GM13977 (cell line): ENCODE data around the gene EXOC8.

ENCODE experiments used
- DNase-seq: peaks from one replicate; pipeline ENCODE4 v3.0.0; 2012; ENCODE audit warnings: low spot score
- in situ Hi-C: fragments of 300-500 bp; cut with MboI; formaldehyde crosslinking; loops from one replicate; pipeline ENCODE4 v1.12.0; 2022; ENCODE audit warnings: low sequenced_read_pairs, low pct_unique_long_range_greater_than_20kb, mixed read lengths, inconsistent platforms; ENCODE audit not compliant: unreplicated experiment
- TF ChIP-seq, protein P1 (sequence below): IDR thresholded peaks from 2 replicates; pipeline ENCODE4 v1.5.1; 2012; ENCODE audit warnings: mild to moderate bottlenecking, control low read depth; ENCODE audit not compliant: insufficient read depth; ENCODE audit errors: extremely low read depth, missing control alignments

The EXOC8 gene

DNA sequence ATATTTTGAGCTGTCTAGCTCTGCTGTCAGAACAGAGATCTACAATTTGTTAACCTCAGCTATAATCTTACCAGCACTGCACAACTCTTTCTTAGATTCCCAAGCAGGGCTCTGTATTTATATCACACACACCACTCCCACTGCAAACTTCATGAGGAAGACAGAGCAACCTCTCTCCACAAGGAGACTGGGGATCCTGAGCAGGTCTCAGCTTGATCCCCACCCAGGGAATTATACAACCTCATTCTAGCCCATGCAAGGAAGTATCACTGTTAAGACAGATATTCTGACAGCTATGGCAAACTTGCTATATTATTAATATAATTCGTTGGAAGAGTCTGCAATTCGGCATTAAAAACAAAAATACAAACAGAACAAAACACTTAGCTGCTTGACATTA is 44.1 kb upstream of the EXOC8 start:
- in situ Hi-C loops, result no loop called here

DNA sequence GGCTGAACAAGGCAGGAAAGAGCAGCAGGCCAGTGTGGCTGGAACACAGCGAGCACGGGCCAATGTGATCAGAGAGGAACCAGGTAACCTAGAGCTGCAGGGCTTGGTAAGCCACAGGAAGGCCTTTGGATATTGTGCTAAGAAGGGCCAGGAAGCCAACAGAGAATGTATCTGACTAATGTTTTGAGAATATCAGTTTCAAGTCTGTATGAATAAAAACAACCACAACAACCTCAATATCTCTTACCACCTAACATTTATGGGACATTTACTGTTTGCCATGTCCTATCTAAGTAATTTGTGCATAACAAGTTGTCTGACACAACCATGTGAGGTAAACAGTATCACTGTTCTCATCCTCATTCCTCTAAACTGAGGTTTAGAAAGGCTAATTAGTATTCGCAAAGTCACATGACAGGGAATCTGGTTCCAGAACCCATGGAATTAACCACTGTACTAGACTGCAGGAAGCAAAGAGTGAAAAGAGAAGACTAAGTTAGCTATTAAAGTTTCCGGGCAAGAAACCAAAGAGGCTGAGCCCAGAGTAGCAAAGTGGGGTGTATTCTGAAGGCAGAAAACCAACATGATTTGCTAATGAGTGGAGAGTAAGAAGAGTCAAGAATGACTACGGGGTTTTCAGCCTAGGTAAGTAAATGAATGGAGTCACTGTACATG is 39.4 kb upstream of the EXOC8 start:
- DNase-seq, result no peak
- TF ChIP-seq, protein P1, sequence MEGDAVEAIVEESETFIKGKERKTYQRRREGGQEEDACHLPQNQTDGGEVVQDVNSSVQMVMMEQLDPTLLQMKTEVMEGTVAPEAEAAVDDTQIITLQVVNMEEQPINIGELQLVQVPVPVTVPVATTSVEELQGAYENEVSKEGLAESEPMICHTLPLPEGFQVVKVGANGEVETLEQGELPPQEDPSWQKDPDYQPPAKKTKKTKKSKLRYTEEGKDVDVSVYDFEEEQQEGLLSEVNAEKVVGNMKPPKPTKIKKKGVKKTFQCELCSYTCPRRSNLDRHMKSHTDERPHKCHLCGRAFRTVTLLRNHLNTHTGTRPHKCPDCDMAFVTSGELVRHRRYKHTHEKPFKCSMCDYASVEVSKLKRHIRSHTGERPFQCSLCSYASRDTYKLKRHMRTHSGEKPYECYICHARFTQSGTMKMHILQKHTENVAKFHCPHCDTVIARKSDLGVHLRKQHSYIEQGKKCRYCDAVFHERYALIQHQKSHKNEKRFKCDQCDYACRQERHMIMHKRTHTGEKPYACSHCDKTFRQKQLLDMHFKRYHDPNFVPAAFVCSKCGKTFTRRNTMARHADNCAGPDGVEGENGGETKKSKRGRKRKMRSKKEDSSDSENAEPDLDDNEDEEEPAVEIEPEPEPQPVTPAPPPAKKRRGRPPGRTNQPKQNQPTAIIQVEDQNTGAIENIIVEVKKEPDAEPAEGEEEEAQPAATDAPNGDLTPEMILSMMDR, result no peak
- in situ Hi-C loops, result no loop called here

More for the DNA sequence above, 44.1 kb upstream of the EXOC8 start:
- TF ChIP-seq, protein P1, result no peak
- no peak for DNase-seq

DNA sequence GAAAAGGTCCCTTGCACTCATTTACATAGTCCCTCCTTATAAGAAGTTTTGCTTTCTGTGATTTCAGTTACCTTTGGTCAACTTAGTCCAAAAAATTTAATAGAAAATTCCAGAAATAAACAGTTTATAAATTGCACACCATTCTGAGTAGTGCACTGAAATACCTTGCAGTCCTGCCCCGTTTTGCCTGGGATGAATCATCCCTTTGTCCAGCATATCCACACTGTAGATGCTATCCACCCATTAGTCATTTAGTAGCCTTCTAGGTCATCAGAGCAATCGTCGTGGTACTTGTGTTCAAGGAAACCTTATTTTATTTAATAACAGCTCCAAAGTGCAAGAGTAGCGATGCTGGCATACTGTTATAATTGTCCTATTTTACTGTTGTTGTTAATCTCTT is 38.4 kb upstream of the EXOC8 start:
- TF ChIP-seq, protein P1, result no peak
- no peak for DNase-seq
- in situ Hi-C loops, result no loop called here

DNA sequence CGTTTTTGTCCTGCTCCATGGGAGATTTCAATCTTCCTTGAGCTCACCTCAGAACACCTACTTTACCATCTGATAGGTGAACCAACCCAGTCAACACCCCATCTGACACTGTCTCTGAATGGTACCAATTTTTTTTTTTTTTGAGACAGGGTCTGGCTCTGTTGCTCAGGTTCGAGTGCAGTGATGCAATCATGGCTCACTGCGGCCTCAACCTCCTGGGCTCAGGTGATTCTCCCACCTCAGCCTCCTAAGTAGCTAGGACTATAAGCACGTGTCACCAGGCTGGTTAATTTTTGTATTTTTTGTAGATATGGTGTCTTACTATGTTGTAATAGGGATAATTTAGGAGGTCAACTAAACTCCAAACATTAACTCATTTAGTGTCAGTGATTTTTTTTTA is 36.7 kb upstream of the EXOC8 start:
- in situ Hi-C loops, result no loop called here
- TF ChIP-seq, protein P1, result no peak
- no peak for DNase-seq

DNA sequence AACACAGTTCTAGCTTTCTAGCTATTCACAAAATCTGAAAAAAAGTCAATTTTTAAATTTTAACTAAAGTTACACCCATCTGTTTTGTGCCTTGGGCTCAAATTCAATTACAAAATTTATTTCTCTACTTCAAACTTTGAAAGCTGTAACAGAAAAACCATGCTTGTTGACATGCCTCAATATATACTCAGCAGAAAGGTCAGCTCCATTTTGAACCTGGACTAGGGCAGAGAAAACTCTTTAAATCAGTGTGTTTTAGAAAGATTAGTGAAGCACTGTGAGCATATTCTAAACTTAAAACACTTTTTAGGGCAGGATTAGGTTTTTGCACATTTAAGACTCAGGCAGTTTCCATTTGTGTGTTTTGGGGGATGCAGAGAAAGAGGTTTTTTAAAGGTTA is 34.8 kb upstream of the EXOC8 start:
- TF ChIP-seq, protein P1, result no peak
- in situ Hi-C loops, result no loop called here
- no peak for DNase-seq

DNA sequence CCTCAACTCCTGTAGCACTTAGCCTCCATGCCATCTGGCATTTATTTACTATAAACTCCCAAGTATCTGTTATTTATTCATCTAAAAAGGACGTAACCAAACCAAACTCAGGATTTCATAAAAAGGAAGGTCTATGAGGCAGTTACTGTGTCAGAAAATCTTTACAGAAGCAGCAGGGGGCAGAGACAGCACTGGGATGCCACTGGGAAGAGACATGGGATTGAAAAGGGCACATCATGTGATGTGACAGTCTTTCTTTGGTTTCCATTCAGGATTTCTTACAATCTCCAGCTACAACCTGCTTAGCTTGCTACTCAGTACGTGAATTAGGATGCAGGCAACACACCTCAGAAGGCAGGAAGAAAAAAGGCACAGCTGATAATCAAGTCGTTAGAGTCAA is 31.6 kb upstream of the EXOC8 start:
- TF ChIP-seq, protein P1, result no peak
- DNase-seq, result no peak
- in situ Hi-C loops, result no loop called here
